HG03558 (cell line): ENCODE measurements around the gene SLC35A2.
"Not testable (repeated sequence)": the region's sequence is repeated elsewhere in the genome, so short reads cannot be mapped to it uniquely, and the experiment has no call there.

ENCODE experiments used
- ATAC-seq: cut with Tn5 transposase; IDR thresholded peaks from one replicate; pipeline ENCODE4 v1.9.1; 2021; ENCODE audit warnings: moderate number of reproducible peaks; ENCODE audit not compliant: unreplicated experiment; ENCODE audit errors: extremely low read depth

The SLC35A2 gene

DNA sequence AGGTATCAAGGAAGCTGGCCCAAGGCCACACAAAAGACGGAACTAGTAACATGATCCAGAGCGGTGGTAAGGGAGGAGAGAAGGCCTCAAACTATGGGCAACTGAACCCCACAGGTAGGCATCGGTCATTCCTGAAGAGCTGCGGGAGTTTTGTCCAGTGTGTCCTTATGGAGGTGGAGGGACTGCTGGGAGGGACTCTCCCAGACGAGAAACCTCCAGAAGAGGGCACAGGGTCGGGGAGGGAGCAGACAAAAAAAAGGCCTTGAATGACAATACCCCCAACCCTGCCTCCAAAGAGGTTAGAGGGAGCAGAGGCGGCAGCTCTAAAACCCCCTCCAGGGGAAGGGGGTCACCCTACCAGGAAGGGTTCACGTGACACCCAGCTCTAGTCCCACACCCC, 7.3 kb downstream of the SLC35A2 start:
- ATAC-seq, result no peak

- ATAC-seq, result no peak
These were observed 8.2 kb downstream of the SLC35A2 start for GRCh38 chrX:48903290-48903689.

DNA sequence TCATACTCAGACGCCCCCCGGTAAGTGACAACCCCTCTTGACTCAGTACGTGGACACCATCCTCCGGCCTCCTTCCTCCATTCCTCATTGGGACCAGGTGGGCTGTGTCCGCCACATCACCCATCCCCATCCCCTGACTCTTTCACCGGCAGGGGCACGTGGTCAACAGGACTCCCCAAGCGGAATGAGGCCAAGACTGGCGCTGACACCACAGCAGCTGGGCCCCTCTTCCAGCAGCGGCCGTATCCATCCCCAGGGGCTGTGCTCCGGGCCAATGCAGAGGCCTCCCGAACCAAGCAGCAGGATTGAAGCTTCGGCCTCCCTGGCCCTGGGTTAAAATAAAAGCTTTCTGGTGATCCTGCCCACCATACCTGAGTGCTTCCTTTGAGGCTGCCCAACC, 8.7 kb downstream of the SLC35A2 start:
- ATAC-seq, result no peak

DNA sequence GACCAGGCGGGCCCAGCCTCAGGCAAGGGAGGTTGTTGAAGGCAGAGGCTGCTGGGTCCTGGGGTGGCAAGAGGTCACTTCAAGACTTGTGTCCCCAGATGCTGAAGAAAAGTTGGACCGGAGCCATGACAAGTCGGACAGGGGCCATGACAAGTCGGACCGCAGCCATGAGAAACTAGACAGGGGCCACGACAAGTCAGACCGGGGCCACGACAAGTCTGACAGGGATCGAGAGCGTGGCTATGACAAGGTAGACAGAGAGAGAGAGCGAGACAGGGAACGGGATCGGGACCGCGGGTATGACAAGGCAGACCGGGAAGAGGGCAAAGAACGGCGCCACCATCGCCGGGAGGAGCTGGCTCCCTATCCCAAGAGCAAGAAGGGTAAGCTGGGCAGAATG, 9.3 kb downstream of the SLC35A2 start:
- ATAC-seq, result no peak

DNA sequence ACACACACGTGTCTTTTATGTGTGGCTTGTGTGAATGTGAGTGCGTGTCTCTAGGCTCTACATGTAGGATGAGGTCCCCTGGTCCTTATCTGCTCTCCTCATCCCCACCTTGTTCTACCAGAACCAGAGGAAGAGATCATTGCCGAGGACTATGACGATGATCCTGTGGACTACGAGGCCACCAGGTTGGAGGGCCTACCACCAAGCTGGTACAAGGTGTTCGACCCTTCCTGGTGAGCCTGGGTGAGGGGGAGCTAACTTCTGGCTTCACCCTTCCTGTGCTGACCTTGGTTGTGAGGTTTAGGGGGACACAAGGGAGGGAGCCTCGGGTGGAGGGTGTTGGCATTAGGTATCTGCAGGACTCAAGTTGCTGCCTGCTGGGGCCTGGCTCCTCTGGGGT, 10.4 kb downstream of the SLC35A2 start:
- no peak for ATAC-seq

DNA sequence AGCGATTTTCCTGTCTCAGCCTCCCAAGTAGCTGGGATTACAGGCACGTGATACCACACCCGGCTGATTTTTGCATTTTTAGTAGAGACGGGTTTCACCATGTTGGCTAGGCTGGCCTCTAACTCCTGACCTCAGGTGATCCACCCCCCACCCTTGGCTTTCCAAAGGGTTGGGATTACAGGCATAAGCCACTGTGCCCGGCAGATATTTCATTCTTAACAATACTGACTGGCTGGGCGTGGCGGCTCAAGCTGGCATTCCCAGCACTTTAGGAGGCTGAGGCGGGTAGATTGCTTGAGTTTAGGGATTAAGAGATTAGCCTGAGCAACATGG, 12.4 kb downstream of the SLC35A2 start:
- no peak for ATAC-seq

- peak; percentile 67 for ATAC-seq
These were observed 13.7 kb downstream of the SLC35A2 start, which contains the start of the genes PQBP1 and TIMM17B for GRCh38 chrX:48897625-48898306. TSS of gene PQBP1 (plus strand) at chrX:48897930. CDS start at chrX:48898510, 580 bp downstream. TSS of gene TIMM17B (minus strand) at chrX:48897768. CDS start at chrX:48897749, 19 bp downstream.

- ATAC-seq, result no peak
These were observed 14.3 kb downstream of the SLC35A2 start for GRCh38 chrX:48897157-48897624.

- ATAC-seq, result no peak
These were observed 14.8 kb downstream of the SLC35A2 start for GRCh38 chrX:48896611-48897011.

DNA sequence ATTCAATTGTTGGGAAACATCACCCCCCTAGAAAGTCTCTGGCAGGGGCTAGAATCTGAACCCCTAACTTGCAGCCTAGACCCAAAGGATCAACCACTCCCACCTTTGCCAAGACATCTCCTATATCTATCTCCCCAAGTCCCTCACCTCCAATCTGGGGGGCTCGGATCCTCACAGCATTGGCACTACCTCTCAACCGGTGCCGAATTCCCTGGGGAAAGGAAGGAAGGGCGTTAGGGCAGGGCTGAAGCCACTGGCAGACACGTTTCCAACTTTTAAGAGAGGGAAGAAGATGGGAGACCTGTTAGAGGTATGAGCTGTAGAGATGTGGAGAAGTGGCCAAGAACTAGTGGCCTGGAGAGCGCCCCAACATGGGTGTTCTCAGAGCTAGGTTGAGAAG, 16.6 kb downstream of the SLC35A2 start:
- ATAC-seq, result no peak

DNA sequence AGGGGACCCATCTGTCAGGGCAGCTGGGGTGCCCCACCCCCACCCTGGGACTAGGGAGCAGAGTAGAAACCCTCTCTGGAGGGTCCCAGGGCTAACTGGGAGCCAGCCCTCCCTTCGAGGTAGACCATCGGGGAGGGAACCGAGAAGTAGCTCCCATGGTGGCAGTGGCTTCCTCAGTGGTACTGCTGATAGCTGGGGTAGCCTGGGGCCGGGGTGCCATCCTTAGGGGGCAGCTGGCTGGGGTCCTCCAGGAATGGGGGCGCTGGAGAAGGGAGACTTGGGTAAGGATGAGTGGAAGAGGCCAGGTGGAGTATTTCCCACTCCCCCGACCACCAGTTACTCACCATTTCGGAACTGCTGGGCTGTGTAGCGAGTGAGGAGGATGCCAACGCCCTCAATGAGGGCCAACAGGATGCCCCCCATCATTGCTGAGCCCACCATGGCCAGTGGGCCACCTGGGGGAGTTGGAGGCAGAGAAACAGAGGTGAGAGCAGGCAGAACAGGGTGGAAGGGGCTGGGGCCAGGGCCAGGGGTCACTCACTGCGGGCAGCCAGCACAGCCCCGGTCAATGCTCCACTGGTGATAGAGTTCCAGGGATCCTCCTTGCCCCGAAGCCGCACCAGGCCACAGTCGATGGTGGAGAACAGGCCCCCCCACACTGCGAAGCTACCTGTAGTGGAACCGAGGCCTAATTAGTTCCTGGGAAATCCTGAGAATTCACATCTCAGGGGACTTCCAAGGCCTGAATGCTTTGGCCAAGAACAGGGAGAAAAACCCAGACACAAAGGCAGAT, 17.7 kb downstream of the SLC35A2 start:
- ATAC-seq, result no peak

- no peak for ATAC-seq
These were observed 18.6 kb downstream of the SLC35A2 start for GRCh38 chrX:48892896-48893295.

- ATAC-seq, result no peak
These were observed 19.8 kb downstream of the SLC35A2 start for GRCh38 chrX:48891402-48892288.

DNA sequence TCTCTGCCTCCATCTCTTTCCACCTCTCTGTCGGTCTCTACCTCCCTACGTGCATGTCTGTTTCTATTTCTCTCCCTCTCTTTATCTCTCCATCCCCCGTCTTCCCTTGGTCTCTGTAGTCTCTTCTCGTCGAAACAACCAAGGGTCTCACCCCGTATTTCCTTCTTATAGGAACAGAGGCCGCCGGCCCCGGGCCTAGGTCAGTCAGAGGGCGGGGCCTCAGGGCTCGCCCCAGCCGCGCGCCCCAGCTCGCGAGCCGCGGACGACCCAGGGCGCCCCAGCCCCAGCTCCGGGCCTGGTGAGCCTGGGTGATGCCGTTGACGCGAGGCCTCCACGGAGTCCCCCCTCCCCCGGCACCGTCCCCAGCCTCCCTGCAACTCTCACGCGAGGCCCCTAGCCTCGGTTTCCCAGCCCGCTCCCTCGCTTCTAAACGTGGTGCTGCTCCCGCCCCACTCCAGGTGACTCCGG, 20.5 kb downstream of the SLC35A2 start:
- no peak for ATAC-seq

DNA sequence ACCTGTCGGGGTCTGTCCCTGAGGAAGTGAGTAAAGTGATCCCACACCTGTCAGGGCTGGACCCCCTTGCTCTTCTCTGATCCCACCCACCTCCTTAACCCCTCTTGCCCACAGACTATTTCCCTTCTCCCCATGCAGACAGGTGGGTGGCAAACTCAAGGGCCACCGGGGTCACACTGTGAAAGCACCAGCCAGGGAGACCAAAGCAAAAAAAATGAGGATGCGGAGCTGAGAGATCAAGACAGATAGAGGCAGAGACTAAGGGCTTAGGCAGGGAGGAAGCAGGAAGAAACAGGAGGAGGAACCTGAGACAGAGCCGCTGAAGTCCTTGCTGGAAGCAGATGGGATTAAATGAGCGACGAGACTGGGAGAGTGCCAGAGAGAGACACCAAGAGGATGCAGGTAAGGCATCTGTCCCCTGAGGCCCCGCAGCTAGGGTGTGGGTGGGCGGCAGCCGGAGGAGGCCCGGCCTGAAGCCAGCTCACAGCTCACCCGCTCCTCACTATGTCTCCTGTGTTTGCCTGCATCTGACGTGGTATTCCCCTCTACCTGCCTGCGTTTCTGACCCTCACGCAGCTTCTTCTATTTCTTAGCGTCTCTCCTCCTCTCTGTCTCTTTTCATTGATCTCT, 21.0 kb downstream of the SLC35A2 start:
- no peak for ATAC-seq

DNA sequence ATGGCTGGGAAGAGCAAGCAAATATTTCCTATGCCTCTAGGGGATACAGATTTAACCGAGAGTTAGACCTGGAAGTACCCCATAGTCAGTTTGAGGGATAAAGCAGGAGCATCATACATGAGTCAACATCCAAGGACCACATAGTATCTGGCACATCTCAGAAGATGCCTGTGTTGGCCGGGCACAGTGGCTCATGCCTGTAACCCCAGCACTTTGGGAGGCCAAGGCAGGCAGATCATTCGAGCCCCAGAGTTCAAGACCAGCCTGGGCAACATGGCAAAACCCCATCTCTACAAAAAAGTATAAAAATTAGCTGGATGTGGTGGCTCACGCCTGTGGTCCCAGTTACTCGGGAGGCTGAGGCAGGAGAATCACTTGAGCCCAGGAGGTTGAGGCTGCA, 24.9 kb downstream of the SLC35A2 start:
- not testable (repeated sequence) for ATAC-seq

- no peak for ATAC-seq
These were observed 27.7 kb downstream of the SLC35A2 start for GRCh38 chrX:48883729-48884128.

DNA sequence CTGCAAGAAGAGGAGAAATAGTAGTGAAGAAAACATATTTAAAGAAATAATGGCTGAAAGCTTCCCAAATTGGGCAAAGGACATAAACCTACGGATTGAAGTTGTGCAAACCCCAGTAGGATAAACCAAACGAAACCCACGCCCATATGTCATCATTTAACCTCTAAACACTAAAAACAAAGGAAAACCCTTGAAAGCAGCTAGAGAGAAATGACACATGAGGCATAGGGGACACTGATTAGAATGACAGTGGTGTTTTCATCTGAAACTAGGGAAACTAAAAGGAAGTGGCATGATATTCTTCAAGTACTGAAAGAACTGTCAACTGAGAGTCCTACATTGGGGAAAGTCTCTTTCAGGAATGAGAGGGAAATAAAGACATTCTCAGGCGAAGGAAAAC, 34.5 kb downstream of the SLC35A2 start:
- not testable (repeated sequence) for ATAC-seq

- ATAC-seq, result not testable (repeated sequence)
These were observed 39.4 kb downstream of the SLC35A2 start for GRCh38 chrX:48872017-48872416.

- no peak for ATAC-seq
These were observed 47.2 kb downstream of the SLC35A2 start for GRCh38 chrX:48864210-48864609.
